Activated naive CD4-positive, alpha-beta T cell treated with anti-CD3 and anti-CD28 coated beads, Interleukin-2, amount 50 U/mL, for 24 hours (primary cell): ENCODE data around the gene DAO.

ENCODE experiments used
- H3K27ac Mint-ChIP-seq: one replicate; pipeline ENCODE4 v1.8.0; 2021; ENCODE audit warnings: mild to moderate bottlenecking, mixed read lengths
- H3K27me3 Mint-ChIP-seq: one replicate; pipeline ENCODE4 v1.8.0; 2021; ENCODE audit warnings: mixed read lengths
- H3K36me3 Mint-ChIP-seq: one replicate; pipeline ENCODE4 v1.8.0; 2021; ENCODE audit warnings: mixed read lengths
- H3K4me1 Mint-ChIP-seq: one replicate; pipeline ENCODE4 v1.8.0; 2021; ENCODE audit warnings: mixed read lengths
- H3K4me3 Mint-ChIP-seq: one replicate; pipeline ENCODE4 v1.8.0; 2021; ENCODE audit warnings: mild to moderate bottlenecking, mixed read lengths
- H3K9me3 Mint-ChIP-seq: one replicate; pipeline ENCODE4 v1.8.0; 2021; ENCODE audit warnings: mixed read lengths

Gene DAO

DNA sequence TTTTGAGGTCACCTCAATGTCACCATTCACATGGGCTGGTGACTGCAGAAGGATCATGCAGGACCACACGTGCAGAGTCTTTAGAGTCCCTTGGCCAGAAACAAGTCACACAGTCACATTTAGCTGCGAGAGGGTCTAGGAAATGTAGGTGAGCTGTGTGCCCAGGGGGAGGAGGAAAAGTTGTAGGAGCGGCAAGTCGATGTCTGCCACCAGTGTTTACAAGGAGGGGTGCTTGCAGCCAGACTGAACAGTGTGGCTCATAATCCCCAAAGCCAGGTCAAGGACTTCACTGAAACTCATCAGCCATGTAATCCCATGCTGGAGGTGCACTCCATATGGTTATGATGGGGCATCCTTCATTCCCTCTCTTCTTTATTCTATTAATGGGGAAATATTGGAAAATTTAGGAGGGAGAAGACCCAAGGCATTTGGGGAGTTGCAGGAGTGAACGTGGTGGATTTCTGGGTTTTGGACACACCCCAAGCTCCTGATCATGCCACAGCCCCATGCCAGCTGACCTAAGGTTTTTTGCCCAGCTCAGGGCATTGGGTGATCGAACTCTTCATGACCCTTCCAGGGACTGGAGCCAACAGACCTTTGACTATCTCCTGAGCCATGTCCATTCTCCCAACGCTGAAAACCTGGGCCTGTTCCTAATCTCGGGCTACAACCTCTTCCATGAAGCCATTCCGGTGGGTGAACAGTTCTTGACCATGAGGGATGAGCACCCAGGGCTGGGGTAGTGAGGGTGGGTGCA, 7.2 kb downstream of the DAO start:
- no peak overlapping the region for H3K27ac Mint-ChIP-seq
- H3K27me3 Mint-ChIP-seq, result no peaks in the 10 kb centered on the region
- H3K36me3 Mint-ChIP-seq, result peaks cover 1% of the 10 kb centered on the region
- no peaks in the 10 kb centered on the region for H3K9me3 Mint-ChIP-seq
- no peak overlapping the region for H3K4me3 Mint-ChIP-seq
- no peaks in the 10 kb centered on the region for H3K4me1 Mint-ChIP-seq

DNA sequence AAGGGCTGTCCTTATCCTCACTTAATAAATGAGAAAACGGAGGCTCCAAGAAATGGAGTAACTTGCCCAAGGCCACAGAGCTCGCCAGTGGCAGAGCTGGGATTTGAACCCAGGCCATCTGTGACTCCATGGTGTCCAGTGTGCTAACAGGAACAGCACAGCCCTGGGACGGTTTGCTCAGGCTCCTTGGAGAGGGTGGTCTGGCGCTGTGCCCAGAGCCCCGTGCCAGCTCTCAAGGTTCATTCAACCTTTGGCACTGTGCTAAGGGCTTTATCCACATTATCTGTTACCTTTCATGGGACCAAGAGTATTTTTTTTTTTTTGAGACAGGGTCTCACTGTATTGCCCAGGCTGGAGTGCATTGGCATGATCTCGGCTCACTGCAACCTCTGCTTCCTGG, 8.1 kb downstream of the DAO start:
- peaks cover 1% of the 10 kb centered on the region for H3K36me3 Mint-ChIP-seq
- H3K27me3 Mint-ChIP-seq, result no peaks in the 10 kb centered on the region
- no peaks in the 10 kb centered on the region for H3K9me3 Mint-ChIP-seq
- H3K4me3 Mint-ChIP-seq, result no peak overlapping the region
- no peaks in the 10 kb centered on the region for H3K4me1 Mint-ChIP-seq
- H3K27ac Mint-ChIP-seq, result no peak overlapping the region

DNA sequence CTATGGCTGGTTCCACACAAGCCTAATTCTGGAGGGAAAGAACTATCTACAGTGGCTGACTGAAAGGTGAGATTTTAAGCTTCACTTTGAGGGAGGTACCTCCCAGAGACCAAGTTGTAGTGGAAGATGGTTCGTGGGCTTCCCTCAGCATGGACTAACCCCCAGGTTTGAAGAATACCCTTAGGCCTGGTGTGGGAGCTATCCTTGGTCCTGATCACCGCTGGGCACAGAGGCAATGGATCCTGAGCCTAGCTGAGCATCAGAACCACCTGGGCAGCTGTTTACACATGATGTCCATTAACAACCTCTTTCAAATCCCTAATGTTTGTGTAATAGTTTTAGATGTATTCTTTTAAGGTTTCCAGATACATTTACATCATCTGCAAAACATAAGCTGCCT, 10.3 kb downstream of the DAO start:
- no peak overlapping the region for H3K4me3 Mint-ChIP-seq
- H3K36me3 Mint-ChIP-seq, result peaks cover 1% of the 10 kb centered on the region
- H3K4me1 Mint-ChIP-seq, result no peaks in the 10 kb centered on the region
- no peaks in the 10 kb centered on the region for H3K9me3 Mint-ChIP-seq
- H3K27ac Mint-ChIP-seq, result no peak overlapping the region
- H3K27me3 Mint-ChIP-seq, result no peaks in the 10 kb centered on the region

DNA sequence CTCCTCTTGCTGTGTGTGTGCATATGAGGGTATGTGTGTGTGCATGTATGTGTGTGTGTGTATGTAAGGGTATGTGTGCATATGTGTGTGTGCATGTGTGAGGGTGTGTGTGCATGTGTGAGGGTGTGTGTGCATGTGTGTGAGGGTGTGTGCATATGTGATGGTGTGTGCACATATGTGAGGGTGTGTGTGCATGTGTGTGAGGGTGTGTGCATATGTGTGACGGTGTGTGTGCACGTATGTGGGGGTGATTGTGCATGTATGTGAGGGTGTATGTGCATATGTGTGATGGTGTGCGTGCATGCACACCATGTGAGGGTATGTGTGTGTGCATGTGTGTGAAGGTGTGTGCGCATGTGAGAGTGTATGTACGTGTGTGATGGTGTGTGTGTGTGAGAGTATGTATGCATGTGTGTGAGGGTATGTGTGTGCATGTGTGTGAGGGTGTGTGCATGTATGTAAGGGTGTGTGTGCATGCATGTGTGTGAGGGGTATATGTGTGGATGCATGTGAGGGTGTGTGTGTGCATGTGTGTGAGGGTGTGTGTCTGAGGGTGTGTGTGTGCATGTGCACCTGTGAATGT, 15.4 kb downstream of the DAO start:
- peaks cover 3% of the 10 kb centered on the region for H3K27me3 Mint-ChIP-seq
- no peaks in the 10 kb centered on the region for H3K9me3 Mint-ChIP-seq
- H3K27ac Mint-ChIP-seq, result no peak overlapping the region
- H3K4me1 Mint-ChIP-seq, result no peaks in the 10 kb centered on the region
- peaks cover 1% of the 10 kb centered on the region for H3K36me3 Mint-ChIP-seq
- no peak overlapping the region for H3K4me3 Mint-ChIP-seq

DNA sequence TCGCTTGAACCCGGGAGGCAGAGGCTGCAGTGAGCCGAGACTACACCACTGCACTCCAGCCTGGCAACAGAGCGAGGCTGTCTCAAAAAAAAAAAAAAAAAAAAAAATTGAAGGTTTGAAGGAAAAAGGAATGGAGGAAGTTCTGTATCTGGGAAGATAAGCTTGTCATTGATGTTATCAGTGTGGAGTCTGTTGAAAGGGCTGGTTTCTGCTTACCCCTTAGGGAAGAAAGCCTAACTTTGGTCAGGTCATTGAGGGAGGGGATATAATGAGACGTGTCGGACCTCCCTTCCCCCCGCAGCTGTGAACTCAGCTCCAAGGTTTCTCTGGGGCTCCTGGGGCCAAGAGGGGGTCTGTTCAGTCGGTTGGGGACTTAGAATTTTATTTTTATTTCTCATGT, 16.4 kb downstream of the DAO start:
- no peaks in the 10 kb centered on the region for H3K36me3 Mint-ChIP-seq
- no peak overlapping the region for H3K4me3 Mint-ChIP-seq

DNA sequence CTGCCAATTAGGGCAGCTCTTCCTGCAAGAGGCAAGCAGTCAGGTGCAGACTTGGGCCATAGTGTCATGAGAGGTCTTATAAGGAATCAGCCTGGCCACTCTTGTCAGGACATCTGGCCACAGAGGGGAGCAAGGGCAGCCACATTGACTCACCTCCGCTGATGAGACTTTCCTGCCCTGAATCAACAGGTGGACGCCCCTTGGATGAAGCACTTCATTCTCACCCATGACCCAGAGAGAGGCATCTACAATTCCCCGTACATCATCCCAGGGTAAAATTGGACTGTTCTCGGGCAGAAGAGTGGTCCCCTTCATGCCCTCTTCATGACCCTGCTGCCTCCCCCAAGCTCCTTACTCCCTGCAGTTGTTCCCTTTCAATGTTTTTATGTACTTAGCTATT, 16.9 kb downstream of the DAO start:
- Mint-ChIP-seq H3K9me3 (no peaks in the 10 kb centered on the region), H3K27ac (no peak overlapping the region), H3K27me3 (peaks cover 5% of the 10 kb centered on the region), H3K4me3 (no peak overlapping the region), H3K36me3 (no peaks in the 10 kb centered on the region), H3K4me1 (no peaks in the 10 kb centered on the region)

More for the DNA sequence above, 16.4 kb downstream of the DAO start:
- H3K4me1 Mint-ChIP-seq, result no peaks in the 10 kb centered on the region
- no peak overlapping the region for H3K27ac Mint-ChIP-seq
- peaks cover 5% of the 10 kb centered on the region for H3K27me3 Mint-ChIP-seq
- no peaks in the 10 kb centered on the region for H3K9me3 Mint-ChIP-seq

DNA sequence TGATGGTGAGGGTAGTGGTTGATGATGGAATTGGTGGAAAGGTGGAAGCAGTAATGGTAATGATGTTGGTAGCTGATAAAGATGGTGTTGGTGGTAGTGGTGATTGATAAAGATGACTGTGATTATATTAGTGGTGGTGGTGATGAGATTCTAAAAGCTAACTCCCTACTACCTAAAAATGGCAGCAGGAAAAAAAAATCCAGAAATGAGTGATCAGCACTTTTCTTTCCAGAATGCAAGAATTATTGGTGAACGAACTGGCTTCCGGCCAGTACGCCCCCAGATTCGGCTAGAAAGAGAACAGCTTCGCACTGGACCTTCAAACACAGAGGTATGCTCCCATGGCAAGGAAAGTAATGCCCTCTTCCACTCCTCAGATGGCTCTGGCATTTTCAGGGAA, 19.3 kb downstream of the DAO start:
- no peak overlapping the region for H3K4me3 Mint-ChIP-seq
- H3K27ac Mint-ChIP-seq, result no peak overlapping the region
- peaks cover 5% of the 10 kb centered on the region for H3K27me3 Mint-ChIP-seq
- no peaks in the 10 kb centered on the region for H3K36me3 Mint-ChIP-seq
- H3K4me1 Mint-ChIP-seq, result no peaks in the 10 kb centered on the region
- no peaks in the 10 kb centered on the region for H3K9me3 Mint-ChIP-seq

DNA sequence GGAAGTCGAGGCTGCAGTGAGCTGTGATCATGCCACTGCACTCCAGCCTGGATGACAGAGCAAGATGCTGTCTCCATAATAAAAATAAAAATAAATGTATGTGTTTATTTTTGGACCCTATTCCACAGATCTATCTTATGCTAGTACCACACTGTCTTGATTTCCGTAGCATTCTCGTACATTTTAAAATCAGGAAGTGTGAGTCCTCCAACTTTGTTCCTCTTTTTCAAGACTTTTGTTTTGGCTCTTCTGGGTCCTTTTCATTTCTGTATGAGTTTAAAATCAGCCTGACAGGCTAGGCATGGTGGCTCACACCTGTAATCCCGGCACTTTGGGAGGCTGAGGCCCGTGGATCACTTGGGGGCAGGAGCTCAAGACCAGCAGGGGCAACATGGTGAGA, 25.8 kb downstream of the DAO start:
- Mint-ChIP-seq H3K27ac (no peak overlapping the region), H3K4me1 (no peaks in the 10 kb centered on the region), H3K27me3 (peaks cover 6% of the 10 kb centered on the region), H3K9me3 (no peaks in the 10 kb centered on the region), H3K36me3 (no peaks in the 10 kb centered on the region), H3K4me3 (no peak overlapping the region)

DNA sequence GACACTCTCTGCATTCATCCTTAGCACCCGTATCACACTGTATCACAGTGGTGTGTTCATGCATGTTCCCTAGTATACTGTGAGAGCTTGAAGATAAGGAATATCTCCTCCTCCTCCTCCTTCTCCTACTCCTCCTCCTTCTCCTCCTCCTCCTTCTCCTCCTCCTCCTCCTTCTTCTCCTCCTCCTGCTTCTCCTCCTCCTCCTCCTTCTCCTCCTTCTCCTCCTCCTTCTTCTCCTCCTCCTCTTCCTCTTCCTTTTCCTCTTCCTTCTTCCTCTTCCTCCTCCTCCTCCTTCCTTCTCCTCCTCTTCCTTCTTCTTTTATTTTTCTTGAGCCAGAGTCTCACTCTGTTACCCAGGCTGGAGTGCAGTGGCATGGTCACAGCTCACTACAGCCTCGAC, 27.1 kb downstream of the DAO start:
- H3K36me3 Mint-ChIP-seq, result no peaks in the 10 kb centered on the region
- H3K9me3 Mint-ChIP-seq, result no peaks in the 10 kb centered on the region
- H3K4me1 Mint-ChIP-seq, result no peaks in the 10 kb centered on the region
- H3K4me3 Mint-ChIP-seq, result no peak overlapping the region
- H3K27ac Mint-ChIP-seq, result no peak overlapping the region
- H3K27me3 Mint-ChIP-seq, result peaks cover 6% of the 10 kb centered on the region

DNA sequence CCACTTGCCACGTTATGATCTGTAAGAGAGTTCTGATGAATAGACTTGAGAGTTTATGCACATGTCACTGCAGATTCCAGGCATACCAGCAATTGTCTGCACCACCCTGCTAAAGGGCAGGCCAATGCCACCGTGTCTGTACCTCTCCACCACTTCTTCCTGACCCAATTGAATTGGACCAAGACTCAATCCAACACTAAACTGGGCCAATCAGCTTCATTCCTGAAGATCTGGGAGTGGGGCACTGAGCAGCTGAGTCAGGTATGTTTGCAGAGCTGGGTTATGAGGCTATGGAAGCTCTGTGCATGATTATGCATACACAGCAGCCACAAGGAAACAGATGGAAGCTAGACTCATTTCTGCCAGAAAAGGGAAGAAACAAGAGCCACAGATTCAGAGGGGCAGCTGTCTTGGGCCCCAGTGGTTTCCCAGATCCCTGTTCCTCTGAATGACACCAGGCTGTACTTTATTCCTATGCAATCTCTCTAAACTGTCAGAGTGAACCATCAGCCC, 28.0 kb downstream of the DAO start:
- Mint-ChIP-seq H3K27ac (no peak overlapping the region), H3K27me3 (peaks cover 6% of the 10 kb centered on the region), H3K4me3 (no peak overlapping the region), H3K36me3 (no peaks in the 10 kb centered on the region), H3K9me3 (no peaks in the 10 kb centered on the region), H3K4me1 (no peaks in the 10 kb centered on the region)

DNA sequence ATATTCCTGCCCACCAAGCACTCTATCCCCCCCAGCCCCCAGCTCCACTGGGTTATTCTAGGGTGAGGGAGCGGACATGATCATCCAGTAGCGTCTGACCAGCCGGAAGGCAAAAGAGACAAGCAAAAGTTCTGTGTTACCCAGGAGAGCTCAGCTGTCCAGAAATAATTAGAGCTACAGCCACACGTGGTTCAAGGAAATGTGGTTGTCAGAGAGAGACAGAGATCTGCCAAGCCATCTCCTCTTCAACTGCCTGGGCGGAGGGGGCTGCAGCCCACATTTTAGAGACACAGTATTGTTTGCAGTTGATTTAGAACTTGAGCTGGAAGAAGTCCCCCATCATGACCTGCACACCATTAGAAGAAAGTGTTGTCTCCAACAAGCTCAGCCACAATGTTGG, 30.4 kb downstream of the DAO start:
- Mint-ChIP-seq H3K27me3 (peaks cover 8% of the 10 kb centered on the region), H3K9me3 (no peaks in the 10 kb centered on the region), H3K36me3 (no peaks in the 10 kb centered on the region), H3K27ac (no peak overlapping the region), H3K4me3 (no peak overlapping the region), H3K4me1 (no peaks in the 10 kb centered on the region)

DNA sequence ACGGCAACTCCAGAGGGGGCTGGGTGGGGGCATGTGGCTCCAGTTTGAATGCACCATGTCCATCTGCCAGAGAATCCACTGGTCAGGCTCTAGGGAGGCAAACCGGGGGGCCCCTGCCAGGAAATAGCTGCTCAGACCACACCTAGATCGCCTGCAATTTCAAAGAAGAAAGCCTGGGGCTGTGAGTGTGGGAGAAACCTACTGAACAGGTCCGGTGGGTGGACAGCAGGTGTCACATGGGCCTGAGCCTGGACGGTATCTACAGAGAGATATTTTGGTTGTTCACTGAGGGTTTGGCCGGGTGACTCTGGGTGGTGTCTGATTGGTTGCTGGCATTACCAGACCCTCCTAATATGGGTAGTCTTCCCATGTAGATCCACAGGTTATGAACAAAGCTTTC, 32.0 kb downstream of the DAO start:
- Mint-ChIP-seq H3K9me3 (no peaks in the 10 kb centered on the region), H3K36me3 (no peaks in the 10 kb centered on the region), H3K27me3 (peaks cover 2% of the 10 kb centered on the region), H3K4me1 (no peaks in the 10 kb centered on the region), H3K27ac (no peak overlapping the region), H3K4me3 (no peak overlapping the region)

DNA sequence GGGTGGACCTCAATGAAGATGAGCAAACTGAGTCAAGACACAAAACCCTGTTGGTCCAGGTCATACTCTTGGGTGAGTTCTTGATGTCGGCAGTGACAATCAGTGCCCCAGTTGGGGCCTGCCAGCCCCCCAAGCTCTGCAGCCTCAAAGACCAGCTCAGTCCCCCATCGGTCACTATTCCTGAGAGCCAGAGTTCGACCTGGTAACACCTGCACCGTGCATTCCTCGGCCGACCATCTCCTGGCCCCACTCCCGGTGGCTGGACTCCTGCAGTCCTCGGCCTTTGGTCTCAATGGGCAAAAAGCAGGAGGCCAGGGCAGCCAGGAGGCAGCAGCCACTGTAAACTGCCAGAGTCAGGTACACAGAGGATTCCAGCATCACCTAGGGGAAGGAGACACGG, 32.5 kb downstream of the DAO start:
- no peaks in the 10 kb centered on the region for H3K36me3 Mint-ChIP-seq
- H3K4me1 Mint-ChIP-seq, result no peaks in the 10 kb centered on the region
- H3K9me3 Mint-ChIP-seq, result no peaks in the 10 kb centered on the region
- H3K27me3 Mint-ChIP-seq, result peaks cover 2% of the 10 kb centered on the region
- H3K27ac Mint-ChIP-seq, result no peak overlapping the region
- H3K4me3 Mint-ChIP-seq, result no peak overlapping the region

DNA sequence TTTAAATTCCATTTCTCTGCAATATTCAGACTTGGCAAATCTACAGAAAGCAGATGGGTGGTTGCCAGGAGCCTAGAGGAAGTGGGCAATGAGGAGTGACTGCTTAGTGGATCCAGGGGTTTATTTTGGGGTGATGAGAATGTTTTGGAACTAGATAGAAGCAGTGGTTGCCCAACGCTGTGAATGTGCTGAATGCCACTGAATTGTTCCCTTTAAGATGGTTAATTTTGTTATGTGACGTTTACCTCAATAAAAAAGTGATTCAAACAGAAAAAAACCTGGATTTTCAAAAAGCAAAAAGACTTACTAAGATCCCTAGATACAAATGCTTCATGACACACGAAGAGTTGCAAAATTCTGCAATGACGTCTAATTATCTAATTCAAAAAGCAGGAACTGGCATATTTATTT, 34.2 kb downstream of the DAO start:
- Mint-ChIP-seq H3K27me3 (peaks cover 1% of the 10 kb centered on the region), H3K9me3 (no peaks in the 10 kb centered on the region), H3K36me3 (no peaks in the 10 kb centered on the region), H3K4me3 (no peak overlapping the region), H3K4me1 (no peaks in the 10 kb centered on the region), H3K27ac (no peak overlapping the region)

DNA sequence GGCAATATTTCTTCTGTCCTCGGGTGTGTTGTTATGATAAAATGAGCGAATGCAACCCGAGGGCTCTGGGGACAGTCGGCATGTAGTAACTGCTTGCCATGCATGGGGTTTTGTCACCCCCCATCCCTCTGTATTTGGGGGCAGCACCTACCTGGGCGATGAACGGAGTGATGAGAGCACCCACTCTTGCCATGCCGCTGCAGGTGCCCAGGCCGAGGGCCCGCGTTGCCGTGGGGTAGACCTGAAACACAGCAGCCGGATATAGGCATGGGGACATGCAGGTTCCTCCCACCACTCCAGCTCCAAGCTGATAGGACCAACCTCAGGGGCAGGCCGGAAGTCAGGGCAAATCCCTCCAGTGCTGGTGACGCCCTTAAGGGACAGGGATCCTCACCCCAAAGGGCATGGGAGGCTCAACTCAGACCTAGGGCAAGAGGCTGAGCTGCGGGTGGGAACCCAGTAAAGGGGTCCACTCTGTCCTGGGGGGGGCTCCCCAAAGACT, 35.8 kb downstream of the DAO start:
- no peaks in the 10 kb centered on the region for H3K4me1 Mint-ChIP-seq
- no peaks in the 10 kb centered on the region for H3K36me3 Mint-ChIP-seq
- H3K4me3 Mint-ChIP-seq, result no peak overlapping the region
- no peak overlapping the region for H3K27ac Mint-ChIP-seq
- H3K9me3 Mint-ChIP-seq, result no peaks in the 10 kb centered on the region
- peaks cover 1% of the 10 kb centered on the region for H3K27me3 Mint-ChIP-seq

DNA sequence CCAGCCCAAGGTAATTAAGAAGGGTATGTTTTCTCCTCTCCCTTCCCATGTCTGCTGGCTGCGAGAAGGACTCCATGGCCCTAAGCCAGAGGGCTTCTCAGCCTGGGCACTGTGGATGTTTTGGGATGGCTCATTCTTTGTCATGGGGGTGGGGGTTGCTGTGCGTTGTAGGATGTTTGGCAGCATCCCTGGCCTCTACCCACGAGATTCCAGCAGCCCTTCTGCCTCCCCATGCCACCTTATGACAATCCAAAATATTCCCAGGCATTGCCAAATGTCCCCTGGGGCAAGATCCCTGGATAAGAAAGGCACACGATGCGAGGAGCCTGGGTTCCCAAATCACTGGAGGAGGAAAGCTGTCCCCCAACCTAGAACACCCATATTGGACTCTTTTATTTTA, 36.4 kb downstream of the DAO start:
- Mint-ChIP-seq H3K4me3 (no peak overlapping the region), H3K27me3 (peaks cover 1% of the 10 kb centered on the region), H3K9me3 (no peaks in the 10 kb centered on the region), H3K27ac (no peak overlapping the region), H3K36me3 (no peaks in the 10 kb centered on the region), H3K4me1 (no peaks in the 10 kb centered on the region)
